ENCODE data around the gene OR10T2. TPM values are rescaled to one million over a fixed set of nuclear protein-coding genes. Genes with fewer than 3 reads are reported as not detected.
"Not testable (repeated sequence)": the region's sequence is repeated elsewhere in the genome, so short reads cannot be mapped to it uniquely, and the experiment has no call there.

Gene OR10T2
- total RNA-seq, 1 experiment from 2014 or later = not detected

DNA sequence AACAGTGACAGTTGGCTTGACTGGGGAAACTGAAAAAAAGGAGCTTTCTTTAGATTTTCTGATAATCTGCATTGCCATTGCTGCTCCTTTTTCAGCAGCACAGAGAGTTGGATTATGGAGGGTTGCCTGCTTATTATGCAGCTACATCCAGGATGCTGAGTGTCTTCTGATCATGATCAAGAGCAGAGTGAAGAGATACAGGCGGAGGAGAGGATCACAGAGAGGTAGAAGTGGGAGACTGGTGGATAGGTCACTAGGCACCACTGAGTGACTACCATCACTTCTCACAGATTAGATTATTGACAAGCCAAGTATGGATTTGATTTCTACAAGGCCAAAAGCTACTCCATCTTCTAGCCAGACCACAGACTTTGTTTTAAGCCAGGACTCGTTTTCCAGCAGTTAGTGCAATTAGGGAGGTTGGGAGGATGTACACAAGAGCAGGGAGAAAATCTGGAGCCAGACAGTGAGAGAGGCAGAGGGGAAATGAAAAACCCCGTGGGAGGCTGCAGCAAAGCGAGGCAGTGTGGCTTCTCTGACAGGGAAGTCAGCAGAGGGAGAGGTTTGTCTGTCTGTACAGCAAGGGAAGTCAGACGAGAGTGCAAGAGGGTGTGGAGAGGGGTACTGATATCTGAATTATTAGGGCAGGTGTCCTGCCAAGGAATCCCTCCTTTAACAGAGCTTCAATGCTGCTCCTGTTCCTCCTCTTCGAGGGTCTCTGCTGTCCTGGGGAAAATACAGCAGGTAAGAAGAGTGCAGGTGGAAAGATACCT is 45.8 kb downstream of the OR10T2 start, which contains the start of gene CD1E:
CD1E (plus strand) TSS at position 592 of the 773 bp plus-strand sequence; CDS start at position 687, 95 bp downstream.
- no peak for DNase-seq
- no peaks in the 10 kb centered on the region for H3K4me1 Mint-ChIP-seq (ENCODE audit: low read depth, unreplicated experiment)
- no peaks in the 10 kb centered on the region for H3K36me3 Mint-ChIP-seq (ENCODE audit: insufficient read depth, unreplicated experiment)
- H3K27me3 Mint-ChIP-seq (ENCODE audit: unreplicated experiment) = peaks cover 48% of the 10 kb centered on the region
- intact Hi-C loops (cut with micrococcal nuclease; ENCODE audit: unreplicated experiment) = no loop called here
- CTCF ChIA-PET = no interaction called here
- BruUV-seq (replicated peaks) = no TSS peak
- no peak within 1 kb of the TSS for H3K4me3 Mint-ChIP-seq (ENCODE audit: low read depth, unreplicated experiment)
- no peak within 1 kb of the TSS for H3K27ac Mint-ChIP-seq (ENCODE audit: unreplicated experiment)
- H3K9me3 Mint-ChIP-seq (ENCODE audit: low read depth, unreplicated experiment) = no peaks in the 10 kb centered on the region
- TF ChIP-seq CTCF (IDR thresholded peaks at IDR 0.05; ENCODE audit: unreplicated experiment) = no peak

DNA sequence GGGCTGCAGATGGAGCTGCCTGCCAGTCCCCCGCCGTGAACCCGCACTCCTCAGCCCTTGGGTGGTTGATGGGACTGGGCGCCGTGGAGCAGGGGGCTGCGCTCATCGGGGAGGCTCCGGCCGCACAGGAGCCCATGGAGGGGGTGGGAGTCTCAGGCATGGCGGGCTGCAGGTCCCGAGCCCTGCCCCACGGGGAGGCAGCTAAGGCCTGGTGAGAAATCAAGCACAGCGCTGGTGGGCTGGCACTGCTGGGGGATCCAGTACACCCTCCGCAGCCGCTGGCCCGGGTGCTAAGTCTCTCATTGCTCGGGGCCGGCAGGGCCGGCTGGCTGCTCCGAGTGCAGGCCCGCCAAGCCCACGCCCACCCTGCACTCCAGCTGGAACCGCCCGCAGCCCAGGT is 50.3 kb downstream of the OR10T2 start:
- H3K9me3 Mint-ChIP-seq (ENCODE audit: low read depth, unreplicated experiment); BruUV-seq (replicated peaks); H3K4me1 Mint-ChIP-seq (ENCODE audit: low read depth, unreplicated experiment); H3K36me3 Mint-ChIP-seq (ENCODE audit: insufficient read depth, unreplicated experiment); H3K27ac Mint-ChIP-seq (ENCODE audit: unreplicated experiment); H3K4me3 Mint-ChIP-seq (ENCODE audit: low read depth, unreplicated experiment); intact Hi-C loops (cut with micrococcal nuclease; ENCODE audit: unreplicated experiment); CTCF ChIA-PET; DNase-seq: not testable (repeated sequence)
- peaks cover 11% of the 10 kb centered on the region for H3K27me3 Mint-ChIP-seq (ENCODE audit: unreplicated experiment)

Other genes starting within 250 kb of the OR10T2 start
- 0.76 and 0.86 TPM in 2 replicates for gene CD1D, start 218.6 kb downstream of the OR10T2 start, total RNA-seq (2022)
- gene CD1A, start 145.0 kb downstream of the OR10T2 start, total RNA-seq (2022) = not detected in 2 replicates
- gene CD1C, start 109.5 kb downstream of the OR10T2 start, total RNA-seq (2022) = not detected in 2 replicates
- gene CD1B, start 67.9 kb downstream of the OR10T2 start, total RNA-seq (2022) = not detected in 2 replicates
- not detected in 2 replicates for gene CD1E, start 45.6 kb downstream of the OR10T2 start, total RNA-seq (2022)
- gene OR10K2, start 26.8 kb upstream of the OR10T2 start, total RNA-seq (2022) = not detected in 2 replicates
- gene OR10K1, start 62.4 kb upstream of the OR10T2 start, total RNA-seq (2022) = not detected in 2 replicates
- not detected in 2 replicates for gene OR10R2, start 72.8 kb upstream of the OR10T2 start, total RNA-seq (2022)
- gene OR6Y1, start 154.9 kb upstream of the OR10T2 start, total RNA-seq (2022) = not detected in 2 replicates
- not detected in 2 replicates for gene OR6P1, start 171.1 kb upstream of the OR10T2 start, total RNA-seq (2022)
- gene OR10X1, start 180.4 kb upstream of the OR10T2 start, total RNA-seq (2022) = not detected in 2 replicates
- gene OR10Z1, start 205.8 kb upstream of the OR10T2 start, total RNA-seq (2022) = not detected in 2 replicates

All from Calu3 (cell line).